Progenitor cell of endocrine pancreas (in vitro differentiated cells): ENCODE results near the gene FTCD. TPM values are rescaled to one million over a fixed set of nuclear protein-coding genes. Genes with fewer than 3 reads are reported as not detected.

Source experiments
- DNase-seq: peaks from one replicate; pipeline ENCODE4 v3.0.0; 2021; ENCODE audit warnings: low spot score; ENCODE audit not compliant: unreplicated experiment
- H3K27ac Mint-ChIP-seq: 2 replicates; pipeline ENCODE4 v1.8.0; 2021; ENCODE audit warnings: mild to moderate bottlenecking, moderate library complexity, mixed read lengths
- H3K27me3 Mint-ChIP-seq: 2 replicates; pipeline ENCODE4 v1.8.0; 2021; ENCODE audit warnings: mixed read lengths
- H3K36me3 Mint-ChIP-seq: 2 replicates; pipeline ENCODE4 v1.8.0; 2022; ENCODE audit warnings: mixed read lengths; ENCODE audit not compliant: insufficient read depth
- H3K4me1 Mint-ChIP-seq: 2 replicates; pipeline ENCODE4 v1.8.0; 2021; ENCODE audit warnings: low read depth, mixed read lengths
- H3K4me3 Mint-ChIP-seq: 2 replicates; pipeline ENCODE4 v1.8.0; 2021; ENCODE audit warnings: low read depth, mild to moderate bottlenecking, moderate library complexity, mixed read lengths
- H3K9me3 Mint-ChIP-seq: 2 replicates; pipeline ENCODE4 v1.8.0; 2021; ENCODE audit warnings: low read depth, mixed read lengths
- CTCF ChIP-seq: fragments of 200-600 bp; sonication (generic); IDR thresholded peaks from one replicate; pipeline ENCODE4 v1.5.0; 2021; ENCODE audit warnings: antibody characterized with exemption, mild to moderate bottlenecking; ENCODE audit not compliant: unreplicated experiment
- total RNA-seq: library from RNA; stranded (reverse); gene quantifications from 2 replicates; pipeline ENCODE4 v1.2.1, GENCODE V29; 2021

FTCD gene
- total RNA-seq, 1 donor from 2014 or later = 49.3 TPM

- peaks cover 38% of the 10 kb centered on the region for H3K27me3 Mint-ChIP-seq
- H3K4me1 Mint-ChIP-seq = no peaks in the 10 kb centered on the region
- peaks cover 21% of the 10 kb centered on the region for H3K9me3 Mint-ChIP-seq
- no peak overlapping the region for H3K27ac Mint-ChIP-seq
- TF ChIP-seq CTCF = no peak
- DNase-seq = no peak
- H3K36me3 Mint-ChIP-seq = peaks cover 7% of the 10 kb centered on the region
- no peak overlapping the region for H3K4me3 Mint-ChIP-seq
Measured at GRCh38 chr21:46100020-46100419, 55.4 kb downstream of the FTCD start.

GRCh38 chr21:46099476-46099875 is 55.9 kb downstream of the FTCD start:
- H3K27ac Mint-ChIP-seq = no peak overlapping the region
- H3K36me3 Mint-ChIP-seq = peaks cover 7% of the 10 kb centered on the region
- TF ChIP-seq CTCF = no peak
- H3K4me1 Mint-ChIP-seq = no peaks in the 10 kb centered on the region
- H3K4me3 Mint-ChIP-seq = peak overlapping the region; percentile 65
- H3K27me3 Mint-ChIP-seq = peaks cover 39% of the 10 kb centered on the region
- H3K9me3 Mint-ChIP-seq = peaks cover 21% of the 10 kb centered on the region
- peak; percentile 8 for DNase-seq

- DNase-seq = peak; percentile 16
- Mint-ChIP-seq H3K9me3 (peaks cover 20% of the 10 kb centered on the region), H3K36me3 (peaks cover 7% of the 10 kb centered on the region), H3K4me1 (no peaks in the 10 kb centered on the region), H3K27me3 (peaks cover 41% of the 10 kb centered on the region), H3K4me3 (peak overlapping the region; percentile 65), H3K27ac (peak overlapping the region; percentile 62)
- TF ChIP-seq CTCF = no peak
Measured at GRCh38 chr21:46098303-46099141, 56.9 kb downstream of the FTCD start.

- H3K4me1 Mint-ChIP-seq = no peaks in the 10 kb centered on the region
- H3K4me3 Mint-ChIP-seq = peak within 1 kb of the TSS; percentile 65
- H3K27me3 Mint-ChIP-seq = peaks cover 41% of the 10 kb centered on the region
Measured at GRCh38 chr21:46097336-46098293, 57.8 kb downstream of the FTCD start, which contains the start of gene COL6A2. TSS of gene COL6A2 (plus strand) at chr21:46098112.

More at GRCh38 chr21:46097336-46098293, 57.8 kb downstream of the FTCD start, which contains the start of gene COL6A2:
- DNase-seq = peak; percentile 47
- peak within 1 kb of the TSS; percentile 62 for H3K27ac Mint-ChIP-seq
- H3K9me3 Mint-ChIP-seq = peaks cover 12% of the 10 kb centered on the region
- TF ChIP-seq CTCF = peak; percentile 33
- H3K36me3 Mint-ChIP-seq = peaks cover 5% of the 10 kb centered on the region
